Prostate gland (tissue), 2 donors: ENCODE data around the gene LYRM4. TPM values are rescaled to one million over a fixed set of nuclear protein-coding genes. Genes with fewer than 3 reads are reported as not detected.

Experiments used
- DNase-seq: peaks from one replicate; pipeline ENCODE4 v3.0.0-alpha.2; 2019; ENCODE audit warnings: low spot score
- H3K27ac ChIP-seq, 2 donors: fragments of 200-600 bp; sonication (generic); 2 replicates each; pipeline ENCODE4 v1.5.1; 2017 to 2019
- H3K27me3 ChIP-seq: fragments of 200-600 bp; sonication (generic); replicated peaks from 2 replicates; pipeline ENCODE4 v1.5.1; 2019; ENCODE audit not compliant: insufficient read depth
- H3K36me3 ChIP-seq, 2 donors: fragments of 200-600 bp; sonication (generic); 1 replicate in 1 of 2; 2 replicates in 1 of 2; pipeline versions ENCODE4 v1.5.1 to v1.8.1; 2017 to 2019
- H3K4me1 ChIP-seq: fragments of 200-600 bp; sonication (generic); replicated peaks from 2 replicates; pipeline ENCODE4 v1.5.1; 2019
- H3K4me3 ChIP-seq, 2 donors: fragments of 200-600 bp; sonication (generic); 2 replicates each; pipeline ENCODE4 v1.5.1; 2017 to 2019
- H3K9me3 ChIP-seq: fragments of 200-600 bp; sonication (generic); 2 replicates; pipeline ENCODE4 v1.5.1; 2017
- CTCF ChIP-seq, 4 experiments: fragments of 200-600 bp in 2 of 4; fragments of 450-650 bp in 2 of 4; sonication (generic) in 2 of 4; IDR thresholded peaks; 1 replicate in 3 of 4; 2 replicates in 1 of 4; pipeline ENCODE4 v1.5.1; 2016 to 2019; ENCODE audit warnings: antibody characterized with exemption in 4 of 4, mild to moderate bottlenecking in 2 of 4, moderate library complexity in 2 of 4
- POLR2A ChIP-seq: fragments of 450-650 bp; IDR thresholded peaks from one replicate; pipeline ENCODE4 v1.6.1; 2016; ENCODE audit warnings: antibody characterized with exemption, mild to moderate bottlenecking
- POLR2AphosphoS5 ChIP-seq: sonication (generic); formaldehyde crosslinking; IDR thresholded peaks from one replicate; pipeline ENCODE4 v1.6.1; 2017; ENCODE audit warnings: antibody characterized with exemption
- WGBS: methylation state at CpG from one replicate; pipeline ENCODE4 v1.1.5; 2018; 5-methylcytosine and 5-hydroxymethylcytosine counted together
- intact Hi-C: fragments of 100-400 bp; cut with DNase I; formaldehyde crosslinking; loops from one replicate; pipeline ENCODE4 v1.14.2; 2022
- total RNA-seq, 2 donors: library from RNA; depleted of rRNA; stranded (reverse); fragments of >200 nt; gene quantifications; one replicate each; pipeline ENCODE4 v1.1.0, GENCODE V29; 2016

LYRM4 gene
- total RNA-seq, 2 donors from 2014 or later = 21.4 to 23.7 TPM

DNA sequence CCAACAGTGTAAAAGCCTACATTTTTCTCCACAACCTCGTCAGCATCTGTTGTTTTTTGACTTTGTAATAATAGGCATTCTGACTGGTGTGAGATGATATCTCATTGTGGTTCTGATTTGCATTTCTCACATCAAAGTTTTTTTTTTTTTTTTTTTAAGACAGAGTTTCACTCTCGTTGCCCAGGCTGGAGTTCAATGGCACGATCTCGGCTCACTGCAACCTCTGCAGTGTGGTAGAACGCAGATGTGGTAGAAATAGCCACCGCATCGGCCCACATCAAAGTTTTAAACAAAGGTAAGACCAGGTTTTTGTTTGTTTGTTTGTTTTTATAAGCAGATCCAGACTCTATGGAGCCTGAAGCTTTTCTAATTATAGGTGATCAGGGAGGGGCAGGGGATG, 188.3 kb downstream of the LYRM4 start:
- Histone ChIP-seq H3K4me3 (no peak overlapping the region), H3K27ac (no peak overlapping the region), H3K36me3 (no peaks in the 10 kb centered on the region), H3K9me3 (no peaks in the 10 kb centered on the region), H3K4me1 (no peaks in the 10 kb centered on the region), H3K27me3 (no peaks in the 10 kb centered on the region)
- DNase-seq = no peak
- intact Hi-C loops = no loop called here
- WGBS = 86% methylated on average over 7 of the region's 7 CpGs
- no peak for TF ChIP-seq CTCF (IDR thresholded peaks at IDR 0.05)
- TF ChIP-seq POLR2AphosphoS5 = no peak
- no peak for TF ChIP-seq POLR2A

DNA sequence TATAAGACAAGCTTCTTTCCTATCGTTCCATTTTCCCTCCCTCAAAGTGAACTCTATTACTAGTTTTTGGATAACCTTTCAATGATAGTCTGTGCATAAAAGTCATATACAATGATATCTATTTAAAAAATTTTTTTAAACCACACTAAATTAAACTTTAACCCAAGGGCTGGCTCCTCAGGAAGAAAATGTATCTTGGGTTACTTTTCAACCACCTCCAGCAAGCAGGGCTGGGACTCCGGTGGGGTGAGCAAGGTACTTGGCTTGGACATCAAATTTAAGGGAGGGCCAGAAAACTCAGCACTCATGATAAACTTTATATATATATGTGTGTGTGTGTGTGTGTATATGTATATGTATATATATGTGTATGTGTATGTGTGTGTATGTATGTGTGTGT, 189.5 kb downstream of the LYRM4 start:
- TF ChIP-seq CTCF (IDR thresholded peaks at IDR 0.05) = no peak
- no peak for TF ChIP-seq POLR2AphosphoS5
- TF ChIP-seq POLR2A = no peak
- no peaks in the 10 kb centered on the region for H3K9me3 ChIP-seq
- no peaks in the 10 kb centered on the region for H3K4me1 ChIP-seq
- no peak overlapping the region for H3K4me3 ChIP-seq
- 91% methylated on average over 2 of the region's 2 CpGs for WGBS
- no peak overlapping the region for H3K27ac ChIP-seq
- DNase-seq = no peak
- H3K27me3 ChIP-seq = no peaks in the 10 kb centered on the region
- H3K36me3 ChIP-seq = no peaks in the 10 kb centered on the region
- intact Hi-C loops = no loop called here

DNA sequence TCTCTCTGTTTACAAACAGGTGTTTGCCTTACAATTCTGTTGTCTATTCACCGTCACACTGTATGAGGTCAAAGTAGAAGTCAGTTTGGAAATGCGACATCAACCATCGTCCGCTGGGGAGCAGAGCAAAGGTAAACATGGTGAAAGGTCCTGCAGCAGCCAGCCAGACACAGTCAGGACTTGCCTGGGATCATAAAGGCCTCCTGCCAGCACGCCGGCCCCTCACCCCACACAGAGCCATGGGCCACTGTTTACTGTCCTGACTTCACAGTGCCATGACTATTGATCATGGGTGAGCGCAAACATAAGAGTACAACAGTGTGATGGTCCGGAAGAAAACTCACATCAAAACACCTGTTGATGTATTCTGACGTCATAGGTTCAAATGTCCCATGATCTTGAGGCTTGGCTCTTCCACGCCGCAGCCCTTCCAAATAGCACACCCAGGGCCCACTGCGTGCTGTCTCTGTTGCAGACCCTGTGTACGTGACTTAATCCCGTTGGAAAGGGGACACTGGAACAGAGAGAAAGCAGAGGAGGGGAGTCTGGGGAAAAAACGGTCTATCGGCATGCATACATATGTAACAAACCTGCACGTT, 192.5 kb downstream of the LYRM4 start:
- no peak for DNase-seq
- no peaks in the 10 kb centered on the region for H3K27me3 ChIP-seq
- TF ChIP-seq POLR2AphosphoS5 (no peak), CTCF (IDR thresholded peaks at IDR 0.05) (no peak), POLR2A (no peak)
- intact Hi-C loops = no loop called here
- no peaks in the 10 kb centered on the region for H3K9me3 ChIP-seq
- H3K4me3 ChIP-seq = no peak overlapping the region
- H3K27ac ChIP-seq = no peak overlapping the region
- WGBS = 78% methylated on average over 17 of the region's 17 CpGs
- H3K4me1 ChIP-seq = no peaks in the 10 kb centered on the region
- no peaks in the 10 kb centered on the region for H3K36me3 ChIP-seq

DNA sequence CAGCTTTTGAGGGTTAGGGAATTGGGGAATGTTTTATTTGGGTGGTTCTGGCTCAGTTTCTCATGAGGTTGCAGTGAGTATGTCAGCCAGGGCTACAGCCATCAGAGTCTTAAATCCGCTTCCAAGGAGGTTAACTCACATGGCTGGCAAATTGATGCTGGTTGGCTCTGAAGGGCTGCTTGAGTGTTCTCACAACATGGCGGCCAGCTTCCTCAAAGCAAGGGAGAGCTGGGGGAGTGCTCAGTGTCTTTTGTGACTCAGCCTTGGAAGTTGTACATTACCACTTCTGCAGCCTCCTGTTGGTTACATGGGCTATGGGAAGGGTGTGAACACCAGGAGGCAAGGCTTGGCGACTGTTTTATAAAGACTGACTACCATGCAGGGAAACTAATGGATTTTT, 193.4 kb downstream of the LYRM4 start:
- no peak for TF ChIP-seq POLR2AphosphoS5
- no peak for TF ChIP-seq CTCF (IDR thresholded peaks at IDR 0.05)
- TF ChIP-seq POLR2A = no peak
- Histone ChIP-seq H3K36me3 (no peaks in the 10 kb centered on the region), H3K4me1 (no peaks in the 10 kb centered on the region), H3K9me3 (no peaks in the 10 kb centered on the region), H3K4me3 (no peak overlapping the region), H3K27ac (no peak overlapping the region), H3K27me3 (no peaks in the 10 kb centered on the region)
- 99% methylated on average over 3 of the region's 3 CpGs for WGBS
- DNase-seq = no peak
- intact Hi-C loops = no loop called here

DNA sequence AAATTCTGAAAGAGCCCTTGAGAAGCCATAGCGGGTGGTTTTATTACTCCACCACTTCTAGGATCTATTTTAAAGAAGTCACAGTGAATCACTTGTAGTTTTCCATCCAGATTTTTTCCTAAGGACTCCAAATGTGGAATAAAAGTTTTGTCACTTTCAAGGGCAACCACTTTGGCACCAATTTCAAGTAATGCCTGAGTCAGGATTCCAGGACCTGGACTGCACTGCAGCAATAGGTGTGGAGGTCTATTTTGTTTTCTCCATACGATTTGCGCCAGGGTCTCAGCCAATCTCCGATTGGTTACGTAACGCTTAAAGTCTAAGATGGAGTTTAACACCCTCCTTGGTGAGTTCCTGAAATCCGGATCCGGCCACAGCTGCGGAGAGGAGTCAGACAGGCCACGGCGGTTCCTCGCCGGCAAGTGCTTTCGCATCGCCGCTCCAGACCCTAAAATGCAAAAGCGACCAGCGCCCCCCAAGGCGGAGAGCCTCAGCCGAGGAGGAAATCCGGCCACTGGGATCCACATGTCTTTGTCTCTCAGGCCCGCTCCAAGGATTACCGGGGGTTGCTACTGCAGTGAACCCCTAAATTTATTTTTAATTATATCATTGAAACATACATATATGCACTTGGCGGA, 194.2 kb downstream of the LYRM4 start:
- H3K36me3 ChIP-seq = no peaks in the 10 kb centered on the region
- H3K27ac ChIP-seq = no peak overlapping the region
- no peaks in the 10 kb centered on the region for H3K27me3 ChIP-seq
- TF ChIP-seq POLR2AphosphoS5 (no peak), CTCF (IDR thresholded peaks at IDR 0.05) (no peak), POLR2A (no peak)
- WGBS = 91% methylated on average over 24 of the region's 24 CpGs
- no peaks in the 10 kb centered on the region for H3K9me3 ChIP-seq
- no peak overlapping the region for H3K4me3 ChIP-seq
- intact Hi-C loops = no loop called here
- H3K4me1 ChIP-seq = no peaks in the 10 kb centered on the region
- DNase-seq = no peak
